Posterior cingulate gyrus (tissue), 11 donors: Measurements from ENCODE around the gene SEH1L.
"Not testable (repeated sequence)": the region's sequence is repeated elsewhere in the genome, so short reads cannot be mapped to it uniquely, and the experiment has no call there.

ENCODE experiments used
- DNase-seq, 10 donors: peaks; one replicate each; pipeline versions ENCODE4 v3.0.0 to v3.0.0-alpha.2; 2020 to 2021; ENCODE audit warnings: mixed read lengths in 3 of 10
- intact Hi-C: fragments of 100-400 bp; cut with DNase I; formaldehyde crosslinking; loops from one replicate; pipeline ENCODE4 v1.15.1; 2023

Gene SEH1L

GRCh38 chr18:12991821-12992179 is 44.0 kb downstream of the SEH1L start:
- intact Hi-C loops: loop anchor here (1.0 kb wide), 1 partner anchor 43 kb away; the partner anchor contains the start of gene SEH1L
- no peak for DNase-seq

- intact Hi-C loops: no loop called here
- no peak for DNase-seq
These were observed 45.6 kb downstream of the SEH1L start for GRCh38 chr18:12993439-12993838.

GRCh38 chr18:12995424-12995823 is 47.6 kb downstream of the SEH1L start:
- intact Hi-C loops: no loop called here

GRCh38 chr18:12995952-12996477 is 48.2 kb downstream of the SEH1L start:
- intact Hi-C loops: no loop called here
- DNase-seq: no peak

More at GRCh38 chr18:12995424-12995823, 47.6 kb downstream of the SEH1L start:
- DNase-seq: no peak

DNA sequence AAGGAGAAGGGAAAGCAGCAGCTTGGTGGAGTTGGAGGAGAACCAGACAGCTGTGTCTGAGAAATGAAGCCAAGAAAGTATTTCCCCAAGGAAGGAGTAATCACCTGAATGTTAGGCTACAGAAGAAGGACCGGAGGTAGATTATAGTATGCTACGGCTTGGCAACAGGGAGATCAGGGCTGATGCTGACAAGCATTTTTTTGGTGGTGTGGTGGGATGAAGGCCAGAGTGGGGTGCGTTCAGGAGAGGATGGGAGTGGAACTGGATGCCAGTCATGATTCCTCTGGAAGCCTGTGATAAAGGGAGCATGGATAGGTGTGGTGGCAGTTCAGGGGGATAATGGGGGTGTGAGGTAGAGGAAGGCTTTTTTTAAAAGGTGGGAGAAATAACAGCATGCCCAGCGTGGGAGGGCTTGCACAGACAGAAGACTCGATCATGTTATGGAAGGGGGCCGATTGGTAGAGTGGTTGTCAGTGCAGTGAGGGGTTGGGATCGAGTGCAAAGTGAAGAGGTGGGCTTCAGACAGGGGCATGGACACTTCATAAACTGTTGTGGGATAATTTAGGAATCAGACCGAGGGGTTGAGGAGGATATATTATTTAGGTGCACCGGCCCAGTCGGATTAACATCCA is 49.0 kb downstream of the SEH1L start:
- intact Hi-C loops: no loop called here

DNA sequence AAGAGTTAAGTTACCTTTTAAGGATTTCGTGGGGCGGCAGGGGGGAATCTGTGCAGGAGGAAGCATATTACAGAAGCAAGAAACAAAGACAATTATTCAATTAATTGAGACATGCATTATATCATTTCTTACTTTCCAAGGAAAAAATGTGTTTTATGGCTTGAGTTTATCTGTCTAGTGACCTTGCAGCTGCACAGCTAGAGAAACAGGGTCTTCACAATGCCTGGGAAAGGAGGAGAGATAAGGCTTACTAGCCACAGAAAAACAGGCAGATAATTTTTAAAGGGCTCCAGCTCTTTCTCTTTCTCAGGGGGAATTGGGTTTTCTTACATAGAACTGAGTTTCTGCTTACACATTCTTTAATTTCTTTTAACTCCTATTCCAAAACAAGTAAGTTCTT is 49.5 kb downstream of the SEH1L start:
- intact Hi-C loops, DNase-seq: not testable (repeated sequence)

More for the DNA sequence above, 49.0 kb downstream of the SEH1L start:
- DNase-seq: no peak

- intact Hi-C loops: no loop called here
- no peak for DNase-seq
These were observed 50.7 kb downstream of the SEH1L start for GRCh38 chr18:12998332-12999060.

DNA sequence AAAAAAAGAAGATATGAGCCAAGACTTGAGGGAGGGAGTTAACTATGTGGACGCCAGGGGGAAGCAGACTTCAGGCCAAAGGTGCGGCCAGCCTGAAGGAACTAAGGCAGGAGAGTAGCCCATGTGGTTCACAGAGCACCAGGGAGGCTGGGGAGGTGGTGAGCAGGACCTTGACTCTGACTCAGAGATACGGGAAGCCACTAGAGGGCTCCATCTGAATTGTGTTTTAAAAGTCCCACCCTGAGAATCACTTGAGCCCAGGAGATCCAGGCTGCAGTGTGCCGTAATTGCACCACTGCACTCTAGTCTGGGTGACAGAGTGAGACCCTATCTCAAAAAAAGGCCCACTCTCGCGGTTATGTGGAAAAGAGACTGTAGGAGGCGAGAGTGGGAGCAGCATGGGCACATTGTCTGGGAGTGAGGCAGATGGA is 55.7 kb downstream of the SEH1L start:
- intact Hi-C loops: no loop called here
- DNase-seq: peak in 2 of 10 donors; percentile 13 to 57

DNA sequence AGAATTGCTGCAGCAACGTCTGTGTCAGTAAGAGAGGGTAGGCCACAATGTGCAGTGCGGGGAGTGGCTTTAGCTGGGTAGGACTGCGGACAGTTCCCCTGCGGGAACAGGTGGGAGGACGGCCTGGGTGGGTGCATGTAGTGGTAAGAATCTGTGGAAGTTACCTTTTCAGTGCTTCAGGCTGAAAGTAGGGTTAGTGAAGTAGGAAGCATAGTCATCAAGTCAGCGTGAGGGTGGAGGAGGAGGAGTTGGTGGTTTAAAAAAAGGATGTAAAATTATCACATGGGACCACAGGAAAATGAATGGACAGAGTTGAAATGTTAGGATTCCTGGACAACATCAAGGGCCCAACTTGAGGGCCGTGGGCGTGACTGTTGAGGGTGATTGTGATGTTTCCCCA is 56.6 kb downstream of the SEH1L start:
- DNase-seq: peak in 1 of 10 donors; percentile 77
- intact Hi-C loops: no loop called here

- DNase-seq: peak in 1 of 10 donors; percentile 20
- intact Hi-C loops: no loop called here
These were observed 57.5 kb downstream of the SEH1L start for GRCh38 chr18:13005289-13005688.

- DNase-seq: peak in 4 of 10 donors; percentile 16 to 73 (median 44)
- intact Hi-C loops: no loop called here
These were observed 58.9 kb downstream of the SEH1L start for GRCh38 chr18:13006531-13007247.

DNA sequence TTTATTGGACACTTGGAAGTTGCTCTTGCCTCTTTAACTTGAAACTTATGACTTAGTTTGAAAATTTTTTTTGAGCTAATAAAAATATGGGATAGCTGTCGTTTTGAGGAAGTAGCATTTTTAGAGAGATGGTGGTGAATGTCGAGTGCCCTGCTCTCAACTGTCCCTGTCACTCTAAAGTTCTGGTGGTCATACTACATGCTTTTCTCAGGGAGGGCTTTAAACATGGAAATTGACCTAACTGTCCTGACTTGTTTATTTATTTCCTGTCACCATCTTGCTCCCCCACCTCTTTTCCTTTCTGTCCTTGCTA is 59.4 kb downstream of the SEH1L start:
- intact Hi-C loops: no loop called here
- no peak for DNase-seq

GRCh38 chr18:13011719-13012118 is 63.9 kb downstream of the SEH1L start:
- no peak for DNase-seq
- intact Hi-C loops: no loop called here

DNA sequence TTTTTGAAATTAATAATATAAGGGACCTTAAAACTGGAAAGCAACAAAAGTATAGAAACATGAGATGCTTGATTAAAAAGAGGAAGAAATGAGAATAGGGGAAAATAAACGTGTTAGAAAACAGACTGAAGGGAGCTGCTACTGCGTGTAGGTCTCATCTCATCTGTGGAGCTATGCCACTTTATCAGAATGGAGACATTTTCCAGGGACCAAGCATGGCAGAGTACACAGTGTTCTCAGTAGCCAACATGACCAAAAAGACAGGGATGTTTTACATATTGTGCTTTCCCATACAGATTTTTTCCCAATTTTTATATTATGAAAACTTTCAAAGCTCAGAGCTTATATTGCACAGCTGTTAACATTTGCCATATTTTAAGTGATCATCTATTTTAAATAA is 66.4 kb downstream of the SEH1L start:
- no peak for DNase-seq
- intact Hi-C loops: no loop called here

- no peak for DNase-seq
- intact Hi-C loops: no loop called here
These were observed 67.0 kb downstream of the SEH1L start for GRCh38 chr18:13014818-13015217.

DNA sequence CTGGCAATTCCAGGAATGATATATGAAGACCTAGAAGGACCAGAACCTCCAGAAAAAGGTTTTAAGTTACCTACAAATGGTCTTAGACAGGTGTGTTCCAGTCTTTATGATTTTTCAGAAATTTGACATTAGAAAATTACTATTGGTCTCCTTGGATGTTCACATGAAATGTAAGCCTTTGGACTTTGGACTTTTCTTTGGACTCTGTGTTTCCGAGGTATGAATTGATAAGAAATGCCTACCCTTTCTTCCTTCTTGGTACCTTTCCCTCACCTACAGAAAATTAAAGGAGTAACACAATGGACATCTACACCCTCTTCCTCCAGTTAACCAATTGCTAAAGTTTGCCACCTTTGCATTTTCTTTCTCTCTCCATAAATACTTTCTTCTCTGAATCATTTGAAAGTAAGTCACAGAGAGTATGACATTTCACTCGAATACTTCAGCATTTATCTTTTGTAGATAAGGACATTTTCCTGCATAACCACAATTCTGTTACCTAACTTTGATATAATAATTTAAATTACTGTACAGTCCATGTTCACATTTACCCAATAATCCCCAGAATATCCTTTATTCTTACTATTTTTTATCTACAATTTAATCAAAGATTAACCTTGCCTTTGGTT is 69.5 kb downstream of the SEH1L start:
- intact Hi-C loops: no loop called here
- no peak for DNase-seq

DNA sequence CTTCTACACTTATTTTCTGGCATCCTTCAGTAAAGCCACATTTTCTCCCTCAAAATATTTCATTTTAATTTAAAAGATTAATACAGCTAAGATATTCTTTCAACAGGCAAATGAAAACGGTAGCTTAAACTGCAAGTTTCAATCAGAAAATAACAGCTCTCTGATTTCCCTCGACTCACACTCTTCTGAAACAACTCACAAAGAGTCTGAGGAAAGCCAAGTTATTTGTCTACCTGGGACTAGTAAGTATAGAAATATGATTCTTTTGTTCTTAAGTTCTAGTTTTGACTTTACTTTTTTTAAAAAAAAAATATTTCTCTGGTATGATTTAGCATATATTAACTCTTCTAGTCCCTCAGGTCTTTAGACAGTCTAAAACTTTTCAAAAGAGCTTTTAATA is 70.6 kb downstream of the SEH1L start:
- intact Hi-C loops: no loop called here
- DNase-seq: no peak

DNA sequence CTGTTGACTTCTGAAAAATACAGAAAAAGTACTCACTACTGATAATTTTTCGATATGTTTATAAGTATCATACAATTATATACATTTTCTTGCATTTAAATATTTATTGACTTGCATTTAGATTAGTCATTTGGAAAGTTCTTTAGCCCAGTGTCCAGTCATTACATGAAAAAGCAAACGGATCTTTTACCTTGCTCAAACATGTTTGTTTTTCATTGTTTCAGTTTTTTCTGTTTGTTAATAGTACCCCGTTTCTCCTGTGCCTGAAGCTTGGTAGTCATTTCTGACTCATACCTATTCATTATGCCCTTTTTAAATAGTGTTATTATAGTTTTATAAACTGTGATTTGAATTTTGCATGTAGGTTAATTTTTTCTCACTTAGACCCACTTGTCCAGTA is 71.5 kb downstream of the SEH1L start:
- intact Hi-C loops: no loop called here
- no peak for DNase-seq

- intact Hi-C loops: no loop called here
- DNase-seq: no peak
These were observed 74.8 kb downstream of the SEH1L start for GRCh38 chr18:13022644-13023043.

GRCh38 chr18:13025233-13025632 is 77.4 kb downstream of the SEH1L start:
- intact Hi-C loops: no loop called here
- no peak for DNase-seq
